Stimulated activated CD4-positive, alpha-beta T cell treated with anti-CD3 and anti-CD28 coated beads, Interleukin-15, amount 100 ng/mL, for 1 hour (primary cell): ENCODE results near the gene GRID1.

Experiments used
- DNase-seq, 2 donors: peaks; one replicate each; pipeline ENCODE4 v3.0.0-alpha.2; 2020; ENCODE audit warnings: low read depth in 1 of 2, low spot score in 1 of 2

The GRID1 gene

DNA sequence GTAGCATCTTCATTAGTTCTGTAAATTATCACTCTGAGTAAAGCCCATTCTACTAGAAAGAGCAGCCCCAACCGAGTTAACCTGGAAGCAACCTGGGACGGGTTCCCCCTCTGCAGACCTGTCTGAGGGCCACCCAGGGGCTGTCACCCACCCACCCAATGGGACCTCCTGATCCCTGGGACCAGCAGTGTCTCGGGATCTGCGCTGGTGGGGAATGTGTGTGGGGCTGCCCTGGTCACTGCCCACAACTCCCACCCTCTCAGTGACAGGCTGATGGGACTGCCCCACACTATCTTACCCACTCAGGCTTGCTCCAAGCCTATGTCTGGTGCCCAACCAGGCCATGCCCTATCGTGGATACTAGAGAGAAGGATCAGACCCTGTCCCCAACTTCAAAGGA lies 215.0 kb downstream of the GRID1 start:
- DNase-seq, result no peak

DNA sequence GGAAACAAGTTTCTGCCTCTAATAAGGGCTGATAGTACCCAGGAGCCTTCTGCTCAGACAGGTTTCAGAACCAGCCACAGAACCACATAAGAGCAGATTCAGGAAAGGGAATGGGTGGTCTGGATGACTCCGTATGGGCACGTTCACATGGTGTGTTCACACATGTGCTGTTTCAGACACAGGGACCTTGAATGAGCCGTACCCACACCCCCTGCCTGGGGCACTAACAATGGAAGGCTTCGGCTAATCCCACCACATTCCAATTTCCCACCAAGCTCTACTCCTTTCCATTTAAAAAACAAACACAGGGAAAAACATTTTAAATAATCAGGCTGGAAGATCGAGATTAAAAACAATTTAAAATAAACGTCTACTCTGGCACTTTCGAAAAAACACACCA lies 217.3 kb downstream of the GRID1 start:
- DNase-seq, result no peak

DNA sequence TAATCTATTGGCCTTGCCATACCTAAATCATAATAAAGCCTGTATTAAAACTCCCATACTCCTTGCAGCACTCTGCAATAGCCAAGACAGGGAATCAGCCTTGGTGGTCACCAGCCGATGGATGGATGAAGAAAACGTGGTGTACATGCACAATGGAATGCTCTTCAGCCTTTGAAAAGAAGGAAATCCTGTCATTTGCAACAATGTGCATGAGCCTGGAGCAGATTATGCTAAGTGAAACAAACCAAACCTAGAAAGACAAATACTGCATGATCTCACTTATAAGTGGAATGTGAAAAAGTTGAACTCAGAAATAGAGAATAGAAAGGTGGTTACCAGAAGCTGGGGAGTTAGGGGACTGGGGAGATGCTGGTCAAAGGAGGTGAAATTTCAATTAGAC lies 218.5 kb downstream of the GRID1 start:
- no peak for DNase-seq

DNA sequence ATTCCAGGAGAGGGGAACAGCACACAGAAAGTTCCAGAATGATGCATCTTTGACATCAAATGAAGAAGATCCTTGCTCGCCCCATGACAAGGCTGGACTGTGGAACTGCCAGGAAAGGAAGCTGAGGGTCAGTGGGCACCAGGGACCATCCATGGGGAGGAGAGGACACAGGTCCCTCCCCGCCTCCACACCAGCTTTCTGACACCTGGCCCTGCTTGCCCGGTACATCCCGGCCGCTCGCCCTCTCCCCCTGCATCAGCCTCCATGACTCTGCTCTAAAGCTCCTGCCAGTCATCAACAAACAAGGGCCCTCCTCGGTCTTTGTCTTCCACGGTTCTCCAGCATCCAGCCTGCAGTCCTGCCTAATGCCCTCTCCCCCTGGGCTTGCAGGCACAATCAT lies 222.3 kb downstream of the GRID1 start:
- no peak for DNase-seq

DNA sequence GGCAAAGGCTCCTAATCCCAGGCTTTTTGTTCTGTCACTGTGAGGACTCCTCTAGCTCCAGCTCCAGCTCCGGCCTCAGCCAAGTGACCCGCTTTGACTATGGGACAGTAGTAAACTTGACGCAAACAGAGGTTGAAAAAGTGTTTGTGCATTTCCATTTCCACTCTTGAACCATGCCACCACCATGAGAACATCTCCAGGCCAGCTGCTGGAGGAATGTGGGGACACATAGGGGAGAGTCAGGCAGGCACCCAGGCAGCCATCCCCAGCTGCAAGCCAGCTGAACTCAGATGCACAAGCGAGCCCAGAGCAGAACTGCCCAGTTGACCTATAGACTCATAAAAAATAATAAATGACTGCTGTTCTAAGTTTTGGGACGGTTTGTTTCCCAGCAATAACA lies 224.7 kb downstream of the GRID1 start:
- no peak for DNase-seq

DNA sequence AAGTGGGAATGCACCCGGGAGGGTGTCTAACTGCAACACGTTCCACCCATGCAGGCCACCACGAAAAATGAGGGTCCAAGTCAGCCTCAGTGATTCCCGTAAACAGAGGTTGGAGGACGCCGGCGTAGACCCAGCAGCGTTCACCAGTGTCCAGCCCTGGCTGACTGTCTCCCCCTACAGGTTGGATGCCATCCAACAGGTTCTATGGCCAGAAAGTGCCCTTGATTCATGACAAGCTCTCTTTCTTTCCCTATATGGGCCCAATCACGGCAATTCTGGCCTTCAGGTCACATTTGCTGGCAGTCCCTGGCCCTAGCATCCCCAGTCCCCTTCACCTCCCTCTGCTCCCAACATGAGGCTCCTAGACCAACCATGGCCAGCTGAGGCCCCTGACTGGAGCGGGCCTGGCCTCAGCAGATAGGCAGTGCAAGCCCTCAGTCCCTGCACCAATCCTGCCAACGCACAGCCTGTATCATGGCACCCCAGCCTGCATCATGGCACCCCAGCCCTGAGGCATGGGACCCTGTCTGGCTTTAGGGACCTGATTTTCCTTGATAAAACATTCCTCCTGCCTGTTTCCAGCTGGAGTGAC lies 227.4 kb downstream of the GRID1 start:
- no peak for DNase-seq

DNA sequence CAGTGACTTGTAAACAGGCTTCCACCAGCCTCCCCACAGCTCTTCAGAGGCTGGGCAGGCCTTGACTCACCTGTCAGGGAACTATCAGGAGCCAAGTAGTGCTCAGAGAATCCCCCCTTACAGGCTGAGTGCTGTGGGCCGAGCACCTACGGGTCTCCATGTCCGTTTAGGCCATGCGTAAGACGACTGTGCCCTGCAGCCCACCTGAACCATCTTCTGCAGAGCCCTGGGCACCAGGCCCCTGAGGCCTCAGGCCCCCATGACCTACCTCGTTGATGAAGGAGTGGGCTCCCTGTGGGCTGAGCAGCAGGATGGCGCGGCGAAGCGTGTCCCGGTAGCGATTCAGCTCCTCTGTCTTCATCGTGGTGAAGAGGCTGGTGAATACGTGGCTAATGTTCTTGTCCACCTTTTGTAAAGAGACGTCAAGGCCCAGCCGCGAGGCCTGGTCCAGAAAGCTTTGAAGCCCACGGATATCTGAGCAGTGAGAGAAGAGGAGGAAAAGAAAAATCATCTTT lies 228.0 kb downstream of the GRID1 start:
- no peak for DNase-seq

DNA sequence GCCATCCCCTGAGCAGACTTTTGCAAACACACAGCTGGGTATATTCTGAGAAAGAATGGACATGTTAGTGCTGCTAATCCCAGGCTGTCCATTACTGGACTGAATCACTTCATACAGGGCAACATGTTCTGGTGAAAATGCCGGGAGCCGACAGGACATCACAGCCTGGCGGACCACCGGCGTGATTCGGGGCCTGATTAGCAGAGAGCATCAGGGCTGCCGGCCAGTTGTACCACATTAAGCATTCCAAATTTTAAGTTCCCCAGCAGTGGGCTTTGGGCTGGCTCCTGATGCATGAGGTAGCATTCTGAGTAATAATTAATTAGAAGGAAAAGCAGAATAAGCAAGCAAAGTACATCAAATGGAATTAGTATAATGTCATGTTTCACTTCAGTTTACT lies 229.0 kb downstream of the GRID1 start:
- no peak for DNase-seq

DNA sequence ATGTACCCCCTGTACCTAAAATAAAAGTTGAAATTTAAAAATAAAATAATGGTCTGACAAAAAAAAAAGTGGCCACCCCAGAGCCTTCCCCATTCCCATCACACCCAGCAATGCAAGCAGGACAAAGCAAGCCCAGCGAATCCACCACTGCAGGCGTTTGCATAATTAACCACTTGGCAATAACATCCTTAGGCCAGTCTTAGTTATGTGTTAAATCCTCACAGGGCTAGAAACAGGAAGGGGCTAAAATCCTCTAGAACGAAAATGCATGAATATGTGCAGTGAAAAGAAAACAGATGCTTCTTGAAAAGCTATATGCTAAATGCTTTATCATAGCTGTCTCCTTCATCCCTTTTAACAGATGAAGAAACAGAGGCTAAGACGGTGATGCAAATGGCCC lies 229.7 kb downstream of the GRID1 start:
- no peak for DNase-seq

DNA sequence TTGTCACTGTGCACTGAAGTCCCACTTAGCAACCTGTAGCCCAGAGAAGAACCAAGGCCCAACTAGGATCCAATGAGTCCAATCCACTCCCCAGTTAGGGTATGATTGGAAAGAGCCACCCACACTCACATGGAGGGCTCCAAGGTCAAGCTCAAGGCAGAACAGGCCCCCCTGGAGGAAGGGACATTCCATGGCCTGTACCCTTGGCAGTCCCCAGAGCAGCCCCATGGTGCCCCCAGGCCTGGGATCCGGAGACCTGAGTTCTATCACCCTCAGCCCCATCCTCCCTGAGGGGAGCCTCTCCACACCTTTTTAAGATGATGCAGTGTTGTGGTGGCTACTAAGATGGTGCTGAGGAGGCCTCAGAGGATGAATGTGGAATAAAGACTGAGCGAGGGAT lies 231.4 kb downstream of the GRID1 start:
- no peak for DNase-seq

DNA sequence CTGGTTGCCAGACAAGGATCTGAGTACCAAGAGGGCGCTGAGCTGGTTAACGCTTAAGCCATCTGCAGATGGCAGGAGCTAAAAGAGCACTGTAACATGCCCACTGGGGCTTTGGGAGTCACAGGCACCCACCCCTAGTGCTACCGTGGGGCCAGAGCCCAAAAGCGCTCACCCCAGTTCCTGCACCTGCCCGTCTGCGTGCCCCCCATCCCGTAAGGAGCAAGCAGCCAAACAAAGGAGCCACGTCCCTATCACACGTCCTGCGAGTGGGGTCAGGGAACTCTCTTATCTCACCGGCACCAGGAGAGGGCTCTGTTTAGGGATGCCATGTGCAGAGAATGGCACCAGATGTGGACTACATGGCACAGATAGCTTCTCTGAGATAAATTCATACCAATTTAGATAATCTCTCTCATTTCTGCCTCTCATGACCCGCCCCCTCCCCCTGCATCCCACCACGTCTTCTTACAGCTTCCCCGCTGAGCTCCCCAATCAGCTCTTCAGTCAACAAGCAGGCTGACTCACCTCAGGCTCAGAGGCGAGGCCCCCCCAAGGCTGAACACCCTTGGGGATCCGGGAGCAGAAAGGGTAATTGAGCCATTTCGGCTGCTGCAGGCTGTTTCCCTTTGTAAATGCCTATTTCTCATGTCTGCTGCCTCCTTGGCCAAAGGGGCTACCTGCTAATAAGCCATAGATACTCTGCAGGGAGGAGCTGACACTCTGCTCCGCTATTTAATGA lies 235.7 kb downstream of the GRID1 start:
- DNase-seq, result no peak

DNA sequence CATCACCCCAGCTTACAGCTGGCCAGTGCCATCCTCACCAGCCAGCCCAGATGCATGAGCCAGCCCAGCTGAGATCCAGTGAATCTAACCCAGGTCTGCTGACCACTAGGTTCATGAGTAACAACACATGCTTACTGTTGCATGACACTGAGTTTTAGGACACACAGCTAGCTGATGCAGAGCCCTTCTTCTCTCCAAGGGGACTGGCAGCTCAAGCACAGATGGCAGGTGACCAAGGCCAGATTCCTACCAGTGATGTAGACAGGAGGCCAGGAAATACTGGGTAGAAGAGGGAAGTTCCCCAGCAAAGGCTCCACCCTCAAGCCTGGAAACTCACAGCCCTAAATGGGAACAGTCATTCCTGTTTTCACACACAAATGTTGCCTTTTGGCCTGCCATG lies 236.6 kb downstream of the GRID1 start:
- no peak for DNase-seq

DNA sequence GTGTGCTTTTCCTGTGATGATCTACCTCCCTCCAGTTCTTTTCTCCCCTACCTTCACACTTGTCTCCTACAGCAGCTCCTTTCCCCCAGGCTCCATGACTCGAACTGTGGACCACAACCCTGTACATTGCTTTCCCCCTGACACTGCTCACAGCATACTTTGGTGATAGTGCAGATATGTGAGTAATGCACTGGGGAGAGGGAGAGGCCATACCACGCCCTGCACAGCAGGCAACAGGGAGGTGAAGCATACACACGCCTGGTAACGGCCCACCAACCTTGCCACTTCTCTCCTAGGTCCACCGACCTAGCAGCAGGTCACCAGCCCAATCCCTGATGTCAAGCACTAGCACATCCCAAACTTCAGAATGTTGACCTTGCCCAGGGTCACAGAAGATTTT lies 238.2 kb downstream of the GRID1 start:
- no peak for DNase-seq

DNA sequence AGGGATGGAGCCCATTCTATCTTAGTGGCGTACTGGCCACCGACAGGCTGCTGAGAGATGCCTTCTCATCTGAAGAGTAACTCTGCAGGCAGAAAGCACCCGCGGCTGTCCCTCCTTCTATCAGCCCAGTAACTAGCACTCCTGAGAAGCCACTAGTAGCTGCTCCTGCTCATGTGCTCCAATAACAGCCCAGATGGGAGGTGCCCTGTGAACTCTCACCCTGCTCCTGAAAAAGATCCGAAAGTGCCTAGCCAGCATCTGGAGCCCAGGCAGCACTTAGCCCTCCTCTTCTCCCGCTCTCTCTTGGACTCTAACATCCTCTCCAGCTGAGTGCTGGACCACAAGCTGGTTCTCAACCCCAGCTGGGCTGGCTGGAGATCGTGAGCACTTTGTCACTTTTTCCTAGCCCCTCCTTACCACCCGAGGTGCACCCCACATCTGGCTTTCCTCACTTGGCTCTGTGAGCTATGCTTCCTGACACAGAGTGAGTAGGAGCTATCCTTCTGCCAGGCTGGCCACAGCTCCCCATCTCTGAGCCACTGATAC lies 239.2 kb downstream of the GRID1 start:
- no peak for DNase-seq

DNA sequence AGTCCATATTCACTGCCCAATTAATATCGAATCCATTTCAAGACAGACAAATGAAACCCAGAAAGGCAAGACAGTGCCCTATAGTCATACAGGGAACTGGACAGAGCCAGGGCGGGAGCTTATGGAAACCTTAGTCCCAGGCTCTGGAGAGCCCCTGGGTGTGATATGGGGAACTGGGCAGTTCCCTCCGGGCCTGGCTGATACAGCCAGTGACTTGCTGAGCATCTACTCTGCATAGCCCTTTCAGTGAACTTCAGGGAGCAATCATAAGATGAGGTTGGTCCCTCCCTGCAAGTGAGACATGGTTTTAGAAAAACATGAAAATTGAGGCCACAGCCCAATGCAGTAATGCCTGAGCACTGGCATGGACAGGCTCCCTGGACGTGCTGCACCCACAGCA lies 241.9 kb downstream of the GRID1 start:
- no peak for DNase-seq

DNA sequence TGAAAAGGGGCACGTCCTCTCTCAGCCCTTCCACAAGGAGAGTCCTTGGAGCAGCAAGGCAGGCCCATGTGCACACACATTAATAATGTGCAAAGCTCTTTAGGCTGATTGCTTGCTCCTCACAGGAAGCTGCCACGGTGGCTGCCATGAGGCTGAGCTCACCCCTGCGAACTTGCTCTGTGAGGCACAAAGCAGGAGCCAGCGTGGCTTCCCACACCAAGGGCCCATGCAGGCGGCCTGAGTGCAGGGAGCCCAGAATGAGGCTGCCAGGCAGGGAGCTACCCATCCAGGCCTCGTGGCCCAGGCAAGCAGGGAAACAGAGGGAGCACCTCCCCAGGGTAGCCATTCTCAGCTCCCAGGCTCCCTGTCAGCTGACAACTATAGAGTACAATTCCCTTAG lies 242.9 kb downstream of the GRID1 start:
- no peak for DNase-seq

DNA sequence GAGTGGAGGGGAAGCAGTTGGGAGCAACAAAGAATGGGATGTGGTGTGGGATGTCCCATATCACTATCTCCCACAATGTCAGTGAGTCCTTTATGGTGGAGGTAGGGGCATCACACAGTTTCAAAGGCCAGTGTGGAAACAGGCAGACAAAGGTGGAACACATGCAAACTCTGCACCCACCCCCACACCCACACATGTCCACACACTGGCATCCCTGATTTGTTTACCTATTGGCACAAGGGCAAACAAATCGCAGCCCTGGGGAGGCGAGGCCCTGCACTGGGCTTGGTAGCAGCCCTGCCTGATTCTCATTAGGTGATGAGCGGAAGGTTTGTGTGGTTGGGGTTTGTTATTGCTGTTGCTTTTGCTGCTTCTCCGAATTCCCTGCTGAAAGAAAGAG lies 243.3 kb downstream of the GRID1 start:
- DNase-seq, result no peak

DNA sequence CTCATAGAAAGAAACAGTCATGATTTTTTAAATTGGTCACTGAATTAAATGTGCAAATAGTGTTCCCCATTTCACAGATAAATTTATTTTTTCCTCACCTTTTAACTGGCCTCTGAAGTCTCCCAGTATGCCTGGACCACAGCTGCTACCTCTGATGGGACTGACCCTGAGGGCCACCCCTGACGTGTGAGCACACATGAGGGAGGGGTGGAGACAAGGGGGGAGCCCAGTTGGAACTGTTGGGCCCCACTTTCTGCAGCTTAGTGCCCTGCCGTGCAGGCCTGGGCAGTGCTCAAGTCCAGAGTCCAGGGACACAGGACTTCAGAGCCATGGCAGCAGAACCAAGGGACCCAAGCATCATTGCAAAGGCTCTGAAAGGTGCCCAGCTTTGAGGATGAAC lies 243.9 kb downstream of the GRID1 start:
- DNase-seq, result no peak

DNA sequence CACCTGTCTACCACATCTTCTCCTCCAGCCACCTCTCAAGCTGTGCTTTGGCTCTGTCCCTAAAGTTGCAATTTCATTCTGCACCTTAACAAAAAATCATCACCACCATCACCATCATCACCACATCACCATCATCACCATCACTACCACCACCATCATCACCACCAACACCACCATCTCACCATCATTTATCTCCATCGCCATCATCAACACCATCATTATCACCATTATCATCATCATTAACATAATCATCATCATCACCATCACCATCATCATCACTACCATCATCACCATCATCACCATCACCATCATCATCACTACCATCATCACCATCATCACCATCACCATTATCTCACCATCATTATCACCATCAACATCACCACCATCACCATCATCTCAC lies 245.4 kb downstream of the GRID1 start:
- no peak for DNase-seq

DNA sequence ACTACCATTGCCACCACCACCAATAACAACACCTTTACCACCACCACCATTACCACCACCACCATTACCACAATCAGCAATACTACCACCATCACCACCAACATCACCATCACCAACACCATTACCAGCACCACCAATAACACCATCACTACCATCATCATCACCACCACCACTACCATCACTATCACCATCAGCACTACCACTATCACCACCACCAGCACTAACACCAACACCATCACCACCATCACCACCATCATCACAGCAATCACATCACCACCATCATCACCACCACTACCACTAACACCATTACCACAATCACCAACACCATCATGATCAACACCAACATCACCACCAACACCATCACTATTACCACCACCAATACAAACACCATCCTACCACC lies 249.5 kb downstream of the GRID1 start:
- DNase-seq, result no peak

DNA sequence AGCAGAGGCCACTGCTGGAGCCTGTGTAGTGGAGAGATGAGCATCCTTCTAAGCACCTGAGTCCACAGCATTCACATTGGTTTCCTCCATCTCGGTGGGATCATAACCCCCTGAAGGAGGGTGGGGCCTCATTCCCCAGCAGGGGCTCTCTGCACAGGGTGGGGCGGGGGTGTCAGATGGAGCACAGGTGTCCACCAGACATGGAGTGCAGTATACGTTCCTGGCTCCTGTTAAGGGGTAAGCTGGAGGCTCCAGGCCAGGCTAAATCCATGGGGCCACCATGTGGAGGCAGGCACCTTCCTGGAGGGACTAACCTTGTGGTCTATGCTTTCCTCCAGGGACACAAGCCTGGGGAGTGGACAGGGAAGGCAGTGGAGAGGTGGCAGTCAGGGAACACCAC lies 252.6 kb downstream of the GRID1 start:
- no peak for DNase-seq

DNA sequence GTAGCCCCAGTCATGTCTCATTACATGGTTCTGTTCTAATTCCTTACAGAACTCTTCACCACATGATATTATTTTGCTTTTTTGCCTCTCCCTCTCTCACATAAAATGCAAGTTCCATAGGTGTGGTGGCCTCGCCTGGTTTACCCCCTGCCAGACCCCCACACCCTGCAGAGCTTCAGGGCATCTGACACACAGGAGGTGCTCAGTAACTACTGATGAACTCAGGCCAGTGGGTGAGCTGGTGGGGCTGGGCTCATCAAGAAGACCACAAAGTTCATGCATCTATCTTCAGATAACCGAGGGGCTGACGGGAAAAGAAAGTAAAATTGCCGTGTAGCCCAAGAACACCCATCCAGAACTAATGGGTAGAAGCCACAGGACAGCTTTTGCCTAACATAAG lies 253.1 kb downstream of the GRID1 start:
- no peak for DNase-seq

DNA sequence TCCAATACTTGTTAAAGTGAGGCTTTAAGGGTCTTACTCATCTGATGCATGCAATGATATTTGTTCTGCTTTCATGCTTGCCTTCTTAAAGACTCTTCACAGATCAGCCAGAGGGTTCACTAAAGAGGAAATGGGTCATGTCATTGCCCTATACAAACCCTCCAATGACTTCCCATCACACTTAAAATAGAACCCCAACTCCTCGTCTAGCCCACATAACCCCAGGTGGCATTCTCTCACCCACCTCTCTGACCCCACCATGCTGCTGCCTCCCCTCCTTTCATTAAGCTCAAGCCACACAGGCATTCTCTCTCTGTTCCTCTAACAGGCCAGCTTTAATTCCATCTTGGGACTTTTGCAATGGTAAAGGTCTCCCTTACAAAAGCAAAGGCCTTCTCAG lies 253.6 kb downstream of the GRID1 start:
- DNase-seq, result no peak
